22Rv1 (cell line): ENCODE measurements around the gene CREB5.

ENCODE experiments used
- ZFX ChIP-seq: fragments of 450-650 bp; IDR thresholded peaks from 2 replicates; pipeline ENCODE4 v1.6.1; 2017; ENCODE audit warnings: antibody characterized with exemption, borderline replicate concordance
- TF ChIP-seq, protein P1 (sequence below): fragments of 450-650 bp; IDR thresholded peaks from 2 replicates; pipeline ENCODE4 v1.5.1; 2017; ENCODE audit warnings: mild to moderate bottlenecking

GRCh38 chr7:28802450-28802849 is 390.1 kb downstream of the CREB5 start:
- TF ChIP-seq, protein P1, sequence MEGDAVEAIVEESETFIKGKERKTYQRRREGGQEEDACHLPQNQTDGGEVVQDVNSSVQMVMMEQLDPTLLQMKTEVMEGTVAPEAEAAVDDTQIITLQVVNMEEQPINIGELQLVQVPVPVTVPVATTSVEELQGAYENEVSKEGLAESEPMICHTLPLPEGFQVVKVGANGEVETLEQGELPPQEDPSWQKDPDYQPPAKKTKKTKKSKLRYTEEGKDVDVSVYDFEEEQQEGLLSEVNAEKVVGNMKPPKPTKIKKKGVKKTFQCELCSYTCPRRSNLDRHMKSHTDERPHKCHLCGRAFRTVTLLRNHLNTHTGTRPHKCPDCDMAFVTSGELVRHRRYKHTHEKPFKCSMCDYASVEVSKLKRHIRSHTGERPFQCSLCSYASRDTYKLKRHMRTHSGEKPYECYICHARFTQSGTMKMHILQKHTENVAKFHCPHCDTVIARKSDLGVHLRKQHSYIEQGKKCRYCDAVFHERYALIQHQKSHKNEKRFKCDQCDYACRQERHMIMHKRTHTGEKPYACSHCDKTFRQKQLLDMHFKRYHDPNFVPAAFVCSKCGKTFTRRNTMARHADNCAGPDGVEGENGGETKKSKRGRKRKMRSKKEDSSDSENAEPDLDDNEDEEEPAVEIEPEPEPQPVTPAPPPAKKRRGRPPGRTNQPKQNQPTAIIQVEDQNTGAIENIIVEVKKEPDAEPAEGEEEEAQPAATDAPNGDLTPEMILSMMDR, result no peak
- no peak for TF ChIP-seq ZFX
